H1 (cell line): ENCODE data around the gene STX8. TPM values are rescaled to one million over a fixed set of nuclear protein-coding genes. Genes with fewer than 3 reads are reported as not detected.

Experiments used
- CTCF ChIA-PET: fragments of 300-600 bp; sonication (Branson Sonifier 250); formaldehyde crosslinking; loops from one replicate; lab custom pipeline; 2021; ENCODE audit not compliant: partially characterized antibody; lab: Charles Lee
- POLR2A ChIA-PET: fragments of 300-600 bp; sonication (Branson Sonifier 250); formaldehyde crosslinking; loops from one replicate; lab custom pipeline; 2021; ENCODE audit warnings: inconsistent platforms; ENCODE audit not compliant: partially characterized antibody; lab: Charles Lee
- DNase-seq, 2 experiments: peaks; one replicate each; pipeline versions ENCODE4 v3.0.0 to v3.0.0-alpha.2; 2010 to 2022; ENCODE audit warnings: low spot score in 2 of 2, low read depth in 1 of 2, mixed read lengths in 1 of 2
- FAIRE-seq: peaks from 2 replicates; lab custom pipeline; 2011; peaks lifted over from hg19 to GRCh38; lab: Jason Lieb, UNC
- H2AFZ ChIP-seq: 2 replicates; pipeline ENCODE4 v1.8.1; 2012; ENCODE audit warnings: low read length, inconsistent platforms
- H2AK5ac ChIP-seq: 2 replicates; pipeline ENCODE4 v1.6.1; 2013; ENCODE audit warnings: low read depth, low read length
- H2BK120ac ChIP-seq: replicated peaks from 2 replicates; pipeline ENCODE3; 2013; ENCODE audit warnings: low read depth, low read length, inconsistent platforms
- H2BK12ac ChIP-seq: 2 replicates; pipeline ENCODE4 v1.6.1; 2013; ENCODE audit warnings: low read depth, low read length
- H2BK15ac ChIP-seq: 2 replicates; pipeline ENCODE4 v1.6.1; 2013; ENCODE audit warnings: low read length
- H2BK20ac ChIP-seq: 2 replicates; pipeline ENCODE4 v1.6.1; 2013; ENCODE audit warnings: low read length
- H2BK5ac ChIP-seq: 2 replicates; pipeline ENCODE4 v1.6.1; 2013; ENCODE audit warnings: low read depth, low read length
- H3K14ac ChIP-seq: 2 replicates; pipeline ENCODE4 v1.6.1; 2013; ENCODE audit warnings: inconsistent platforms; ENCODE audit not compliant: insufficient read length
- H3K18ac ChIP-seq: 2 replicates; pipeline ENCODE4 v1.6.1; 2013; ENCODE audit warnings: low read length; ENCODE audit errors: extremely low read depth
- H3K23ac ChIP-seq: 2 replicates; pipeline ENCODE4 v1.6.1; 2013; ENCODE audit warnings: inconsistent platforms; ENCODE audit not compliant: insufficient read length
- H3K23me2 ChIP-seq: 2 replicates; pipeline ENCODE4 v1.6.1; 2013; ENCODE audit warnings: low read depth, low read length
- H3K27ac ChIP-seq: 2 replicates; pipeline ENCODE4 v1.6.1; 2011; ENCODE audit warnings: low read depth, low read length, inconsistent platforms
- H3K27me3 ChIP-seq, 4 experiments: replicated peaks in 1 of 4; 1 replicate in 1 of 4; 2 replicates in 3 of 4; pipeline versions ENCODE4 v1.6.1 to v1.8.1; 2011 to 2013; ENCODE audit warnings: low read length in 3 of 4, mild to moderate bottlenecking in 3 of 4, inconsistent platforms in 2 of 4, mixed read lengths in 2 of 4, moderate library complexity in 1 of 4; ENCODE audit not compliant: control insufficient read depth in 3 of 4, insufficient read depth in 3 of 4; ENCODE audit errors: extremely low read depth in 1 of 4
- H3K36me3 ChIP-seq, 4 experiments: 2 replicates each; pipeline versions ENCODE4 v1.6.1 to v1.8.1; 2011 to 2013; ENCODE audit warnings: mild to moderate bottlenecking in 4 of 4, low read length in 3 of 4, moderate library complexity in 2 of 4, control low read depth in 1 of 4, inconsistent platforms in 1 of 4; ENCODE audit not compliant: insufficient read depth in 4 of 4, control insufficient read depth in 2 of 4
- H3K4ac ChIP-seq: replicated peaks from 2 replicates; pipeline ENCODE3; 2013; ENCODE audit warnings: low read length, low read depth, mixed read lengths, inconsistent platforms; ENCODE audit not compliant: insufficient read length
- H3K4me1 ChIP-seq, 4 experiments: replicated peaks in 1 of 4; 1 replicate in 1 of 4; 2 replicates in 3 of 4; pipeline versions ENCODE4 v1.6.1 to v1.8.1; 2011 to 2013; ENCODE audit warnings: low read length in 3 of 4, inconsistent platforms in 2 of 4, mixed read lengths in 1 of 4; ENCODE audit not compliant: insufficient read depth in 4 of 4, control insufficient read depth in 3 of 4
- H3K4me2 ChIP-seq, 2 experiments: 2 replicates each; pipeline versions ENCODE4 v1.6.1 to v1.8.1; 2011 to 2013; ENCODE audit warnings: low read depth in 2 of 2, low read length in 2 of 2, control low read depth in 1 of 2, inconsistent platforms in 1 of 2, mild to moderate bottlenecking in 1 of 2; ENCODE audit not compliant: insufficient read depth in 1 of 2
- H3K4me3 ChIP-seq, 4 experiments: fragments of 200-600, 300-600 bp in 1 of 4; sonication (generic), shearing (Covaris generic), sonication (Bioruptor Twin) in 1 of 4; 2 replicates each; pipeline versions ENCODE4 v1.5.1 to v1.8.1; 2011 to 2016; ENCODE audit warnings: low read length in 4 of 4, low read depth in 3 of 4, control low read depth in 2 of 4, inconsistent platforms in 2 of 4, mild to moderate bottlenecking in 2 of 4, mixed read lengths in 1 of 4, moderate library complexity in 1 of 4; ENCODE audit not compliant: insufficient read depth in 2 of 4; ENCODE audit errors: extremely low read depth in 1 of 4
- H3K56ac ChIP-seq: replicated peaks from 2 replicates; pipeline ENCODE3; 2013; ENCODE audit warnings: low read depth, mild to moderate bottlenecking, mixed read lengths, low read length, inconsistent platforms; ENCODE audit not compliant: insufficient read length
- H3K79me1 ChIP-seq: 2 replicates; pipeline ENCODE4 v1.6.1; 2013; ENCODE audit warnings: low read depth, low read length, control low read depth
- H3K79me2 ChIP-seq, 2 experiments: 2 replicates each; pipeline versions ENCODE4 v1.6.1 to v1.8.1; 2012 to 2013; ENCODE audit warnings: low read length in 2 of 2, mild to moderate bottlenecking in 2 of 2, inconsistent platforms in 1 of 2; ENCODE audit not compliant: insufficient read depth in 2 of 2, control insufficient read depth in 1 of 2
- H3K9ac ChIP-seq, 4 experiments: replicated peaks in 1 of 4; 1 replicate in 1 of 4; 2 replicates in 3 of 4; pipeline versions ENCODE4 v1.6.1 to v1.8.1; 2011 to 2013; ENCODE audit warnings: low read depth in 3 of 4, low read length in 3 of 4, control low read depth in 2 of 4, mild to moderate bottlenecking in 2 of 4, moderate library complexity in 2 of 4, inconsistent platforms in 1 of 4; ENCODE audit errors: extremely low read depth in 1 of 4
- H3K9me3 ChIP-seq, 2 experiments: 2 replicates each; pipeline versions ENCODE4 v1.6.1 to v1.8.1; 2012 to 2013; ENCODE audit warnings: mild to moderate bottlenecking in 2 of 2, moderate library complexity in 2 of 2, control low read depth in 1 of 2, inconsistent platforms in 1 of 2, low read depth in 1 of 2, low read length in 1 of 2, mixed read lengths in 1 of 2; ENCODE audit not compliant: insufficient read depth in 2 of 2
- H4K20me1 ChIP-seq, 2 experiments: replicated peaks in 1 of 2; 2 replicates each; pipeline versions ENCODE3 to v1.8.1; 2011 to 2013; ENCODE audit warnings: inconsistent platforms in 2 of 2, low read length in 2 of 2, mild to moderate bottlenecking in 1 of 2; ENCODE audit not compliant: insufficient read depth in 2 of 2, control insufficient read depth in 1 of 2
- H4K5ac ChIP-seq: 2 replicates; pipeline ENCODE4 v1.6.1; 2013; ENCODE audit warnings: low read length, low read depth, mixed read lengths, inconsistent platforms; ENCODE audit not compliant: insufficient read length
- H4K8ac ChIP-seq: 2 replicates; pipeline ENCODE4 v1.8.0; 2013; ENCODE audit warnings: mild to moderate bottlenecking, moderate library complexity, low read length, inconsistent platforms; ENCODE audit not compliant: insufficient read depth; ENCODE audit errors: extremely low read depth
- H4K91ac ChIP-seq: replicated peaks from 2 replicates; pipeline ENCODE3; 2013; ENCODE audit warnings: low read length, mixed read lengths, inconsistent platforms; ENCODE audit not compliant: insufficient read length
- CBX8 ChIP-seq: fragments of 300-800, 300-1000 bp; sonication (generic); IDR thresholded peaks from 2 replicates; pipeline ENCODE4 v1.7.1; 2016; ENCODE audit warnings: low read depth, low read length, borderline replicate concordance
- CEBPB ChIP-seq: IDR thresholded peaks from 2 replicates; pipeline ENCODE4 v1.6.1; 2012; ENCODE audit warnings: low read depth, low read length
- EZH2 ChIP-seq: fragments of 200-600 bp; sonication (generic); IDR thresholded peaks from 2 replicates; pipeline ENCODE4 v1.7.1; 2012; ENCODE audit warnings: low read depth, mild to moderate bottlenecking, moderate library complexity, low read length, inconsistent platforms; ENCODE audit not compliant: severe bottlenecking
- KDM5A ChIP-seq: fragments of 200-600 bp; IDR thresholded peaks from 2 replicates; pipeline ENCODE4 v1.7.1; 2012; ENCODE audit warnings: mild to moderate bottlenecking, low read length, inconsistent platforms, mixed read lengths
- NRF1 ChIP-seq: IDR thresholded peaks from 2 replicates; pipeline ENCODE4 v1.6.1; 2011; ENCODE audit warnings: mild to moderate bottlenecking, low read depth, low read length, improper control_type of control experiment
- POU5F1 ChIP-seq: IDR thresholded peaks from 2 replicates; pipeline ENCODE4 v1.6.1; 2011; ENCODE audit warnings: low read depth, mild to moderate bottlenecking, low read length, moderate library complexity
- RNF2 ChIP-seq: fragments of 200-900, 300-1000 bp; sonication (generic); IDR thresholded peaks from 2 replicates; pipeline ENCODE4 v1.7.1; 2016; ENCODE audit warnings: borderline replicate concordance, low read depth, mild to moderate bottlenecking, antibody characterized with exemption, low read length; ENCODE audit not compliant: poor library complexity, severe bottlenecking; ENCODE audit errors: missing control alignments
- TAF1 ChIP-seq: IDR thresholded peaks from 2 replicates; pipeline ENCODE4 v1.6.1; 2011; ENCODE audit warnings: mild to moderate bottlenecking, low read depth, low read length
- WGBS, 2 experiments: shearing (Covaris generic) in 1 of 2; methylation state at CpG; one replicate each; pipeline versions ENCODE4 v1.1.6 to v1.1.7; 2013 to 2015; ENCODE audit warnings: low lambda C conversion rate in 2 of 2, mixed read lengths in 2 of 2, inconsistent platforms in 1 of 2, low coverage in 1 of 2, missing lambda C conversion rate in 1 of 2; ENCODE audit not compliant: insufficient replicate concordance in 2 of 2, insufficient coverage in 1 of 2, insufficient read length in 1 of 2; ENCODE audit errors: extremely low coverage in 1 of 2, missing lambda C conversion rate in 1 of 2; 5-methylcytosine and 5-hydroxymethylcytosine counted together
- polyA plus RNA-seq, 7 experiments: library from polyadenylated mRNA; depleted of rRNA in 3 of 7; stranded (reverse) in 5 of 7; unstranded in 2 of 7; fragments of >200 nt in 5 of 7; fragments of 200-250 nt in 2 of 7; gene quantifications; 1 replicate in 5 of 7; 2 replicates in 1 of 7; 4 replicates in 1 of 7; pipeline versions ENCODE4 v1.2.1 to v1.2.3, GENCODE V29; 2011 to 2013; ENCODE audit warnings: missing spikeins in 2 of 7, mixed read lengths in 2 of 7
- total RNA-seq: library from RNA; stranded (reverse); fragmentation: NEBNext Ultra II Directional; extraction: Animal tissue kit (Norgen Biotek cat#: 25700); gene quantifications from 2 replicates; pipeline ENCODE4 v1.2.1, GENCODE V29; 2021

The STX8 gene
- total and polyA plus RNA-seq, 2 of the 8 experiments (the other 6 are each of a cell fraction or from before 2014, with no cell fraction given): 22.8 to 42.5 TPM

- H3K9ac ChIP-seq: no peak overlapping the region
- no peak overlapping the region for H3K23ac ChIP-seq
- DNase-seq (no peak), FAIRE-seq (no peak)
- no peaks in the 10 kb centered on the region for H3K27me3 ChIP-seq
- H2AK5ac ChIP-seq: no peak overlapping the region
- no peak overlapping the region for H3K4me2 ChIP-seq
- no peaks in the 10 kb centered on the region; a peak in 1 of 4 replicates for H3K9me3 ChIP-seq
- no peak overlapping the region for H3K56ac ChIP-seq
- no peaks in the 10 kb centered on the region for H3K79me2 ChIP-seq
- 93% methylated on average over 4 of the region's 4 CpGs; no CpG with 5 or more reads in 1 of the 2 experiments for WGBS, 2 experiments
- H2BK20ac ChIP-seq: no peak overlapping the region
- TF ChIP-seq NRF1 (no peak), KDM5A (no peak), TAF1 (no peak), CEBPB (no peak), CBX8 (no peak), EZH2 (no peak), RNF2 (no peak), POU5F1 (no peak)
- H3K18ac ChIP-seq: no peak overlapping the region
- no peak overlapping the region for H2BK120ac ChIP-seq
- no peak overlapping the region for H3K4me3 ChIP-seq
- no peak overlapping the region for H3K27ac ChIP-seq
- no peak overlapping the region for H2BK5ac ChIP-seq
- CTCF ChIA-PET: no interaction called here
- no peaks in the 10 kb centered on the region for H4K20me1 ChIP-seq
- POLR2A ChIA-PET: no interaction called here
- H2BK12ac ChIP-seq: no peak overlapping the region
- H3K23me2 ChIP-seq: no peaks in the 10 kb centered on the region
- no peak overlapping the region for H2AFZ ChIP-seq
- H3K4me1 ChIP-seq: no peaks in the 10 kb centered on the region
- no peak overlapping the region for H3K4ac ChIP-seq
- no peak overlapping the region for H2BK15ac ChIP-seq
- no peak overlapping the region for H4K8ac ChIP-seq
- no peaks in the 10 kb centered on the region for H3K79me1 ChIP-seq
- H4K5ac ChIP-seq: no peak overlapping the region
- H3K14ac ChIP-seq: no peak overlapping the region
- no peaks in the 10 kb centered on the region for H3K36me3 ChIP-seq
- no peak overlapping the region for H4K91ac ChIP-seq
These were observed 195.3 kb downstream of the STX8 start for GRCh38 chr17:9380361-9380760.
